ENCODE data around the gene CYP46A1.
"Not testable (repeated sequence)": the region's sequence is repeated elsewhere in the genome, so short reads cannot be mapped to it uniquely, and the experiment has no call there.

Gene CYP46A1

DNA sequence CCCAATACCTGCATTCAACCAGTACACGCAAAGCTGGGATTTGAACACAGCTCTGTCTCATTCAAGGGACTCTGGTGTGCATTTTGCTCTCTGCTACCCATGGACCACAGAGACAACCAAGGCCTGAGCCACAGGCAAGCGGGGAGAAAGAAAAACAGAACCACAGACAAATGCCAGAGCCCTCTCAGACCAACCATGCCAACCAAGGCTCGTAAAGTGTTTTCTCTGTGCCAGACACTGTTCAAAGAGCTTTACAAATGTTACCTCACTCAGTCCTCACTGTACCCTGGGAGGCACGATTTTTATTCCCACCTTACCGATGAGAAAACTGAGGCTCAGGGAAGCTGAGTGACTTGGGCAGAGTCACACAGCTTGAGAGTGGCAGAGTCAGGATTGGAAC is 76.7 kb downstream of the CYP46A1 start:
- DNase-seq = peak; percentile 42

- not testable (repeated sequence) for DNase-seq
Measured at GRCh38 chr14:99762911-99763310, 78.8 kb downstream of the CYP46A1 start.

- no peak for DNase-seq
Measured at GRCh38 chr14:99763527-99764221, 79.6 kb downstream of the CYP46A1 start.

DNA sequence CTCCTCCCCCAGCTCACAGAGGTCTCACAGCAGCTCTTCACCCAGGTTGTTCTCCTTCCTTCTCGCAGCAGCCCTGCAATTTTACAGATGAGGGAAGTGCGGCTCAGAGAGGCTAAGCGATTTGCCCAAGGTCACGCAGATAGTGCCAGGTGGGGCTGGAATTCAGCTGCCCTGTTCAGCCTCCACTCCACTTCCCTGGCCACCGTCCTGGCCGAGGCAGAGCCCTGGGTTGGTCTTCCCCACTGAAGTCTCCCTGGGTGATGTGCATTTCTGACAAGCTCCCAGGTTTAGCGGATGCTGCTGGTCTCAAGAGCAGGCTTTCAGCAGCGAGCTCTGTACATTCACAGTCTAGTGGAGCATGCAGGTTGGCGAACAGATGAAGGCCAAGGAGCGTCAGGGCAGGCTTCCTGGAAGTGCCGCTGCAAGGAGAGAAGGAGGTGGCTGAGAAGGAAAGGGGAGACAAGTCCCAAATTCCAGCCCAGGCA is 80.2 kb downstream of the CYP46A1 start:
- peak; percentile 32 for DNase-seq

GRCh38 chr14:99768381-99768780 is 84.3 kb downstream of the CYP46A1 start:
- DNase-seq = no peak

DNA sequence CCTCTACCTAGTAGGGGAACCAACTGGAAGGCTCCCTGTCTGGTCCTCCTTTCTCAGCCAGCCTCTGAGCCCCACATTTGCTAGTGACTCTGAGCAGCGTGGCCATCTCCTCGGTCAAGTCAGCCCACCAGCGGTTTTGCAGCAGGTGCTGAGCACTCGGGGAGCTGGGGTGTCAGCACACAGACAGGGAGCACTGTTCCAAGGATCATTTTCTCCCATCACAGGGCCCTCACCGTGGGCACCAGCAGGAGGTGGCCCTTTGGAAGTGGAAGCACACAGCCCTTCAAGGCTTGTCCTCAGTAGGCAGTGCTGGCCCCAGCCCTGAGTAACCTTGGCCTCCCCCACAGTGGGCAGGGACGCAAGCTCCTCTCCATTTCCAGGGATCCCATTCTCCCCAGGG is 85.0 kb downstream of the CYP46A1 start:
- DNase-seq = no peak

DNA sequence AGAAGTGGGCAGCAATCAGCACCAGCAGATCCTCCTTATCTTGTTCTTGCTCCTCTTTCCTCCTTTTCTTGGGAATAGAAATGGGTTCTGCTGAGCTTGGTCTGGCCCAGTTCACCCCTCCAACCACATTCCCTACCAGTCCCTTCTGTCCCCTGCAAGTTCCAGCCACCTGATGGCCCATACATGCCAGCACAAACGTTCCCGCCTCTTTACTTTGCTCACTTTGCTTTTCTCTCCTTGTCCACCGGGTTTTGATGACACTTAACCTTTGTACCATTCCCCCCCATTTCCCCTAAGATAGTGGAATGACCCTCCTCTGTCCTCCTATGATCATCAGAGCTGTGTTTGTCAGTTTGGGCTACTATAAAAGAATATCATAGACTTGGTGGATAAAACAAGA is 85.7 kb downstream of the CYP46A1 start:
- DNase-seq = peak; percentile 43

DNA sequence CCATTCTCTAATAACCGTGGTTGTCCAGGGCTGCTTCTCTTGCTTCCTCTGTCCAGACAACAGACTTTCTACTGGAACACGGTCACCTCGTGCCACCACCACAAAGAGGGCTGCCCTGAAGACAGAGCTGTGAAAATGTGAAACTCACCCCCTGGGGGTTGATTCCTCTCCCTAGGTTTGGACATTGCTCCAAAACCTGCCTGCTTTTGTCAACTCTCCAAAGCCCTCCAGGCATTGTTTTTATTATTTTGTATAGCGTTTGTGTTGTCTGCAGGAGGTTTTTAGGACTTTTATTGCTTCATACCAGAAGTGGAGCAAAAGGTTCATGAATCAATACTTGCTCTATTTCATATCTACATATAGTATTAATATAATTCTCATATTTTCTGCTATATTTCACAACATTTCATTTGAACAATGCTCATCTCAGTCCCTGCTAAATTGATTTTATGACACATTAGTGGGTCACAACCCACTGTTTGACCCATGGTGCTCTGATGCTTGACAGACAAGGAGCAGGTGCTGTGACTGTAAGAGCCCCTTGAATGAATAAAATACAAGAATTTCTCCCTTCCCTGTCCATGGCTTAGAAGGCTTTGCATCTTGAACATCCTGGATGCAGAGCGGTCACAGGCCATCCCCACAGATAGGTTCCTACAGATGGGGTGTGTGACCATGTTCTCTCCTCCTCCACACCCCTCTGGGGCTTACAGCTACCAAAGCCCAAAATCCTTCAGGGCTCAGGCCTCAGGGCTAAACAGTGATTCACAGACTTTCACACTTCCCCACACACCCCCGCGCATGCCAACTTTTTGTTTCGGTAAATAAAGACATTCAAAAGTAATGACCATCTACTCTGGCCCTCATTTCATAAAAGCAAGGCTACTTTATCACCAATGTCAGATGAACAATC is 88.5 kb downstream of the CYP46A1 start:
- no peak for DNase-seq

DNA sequence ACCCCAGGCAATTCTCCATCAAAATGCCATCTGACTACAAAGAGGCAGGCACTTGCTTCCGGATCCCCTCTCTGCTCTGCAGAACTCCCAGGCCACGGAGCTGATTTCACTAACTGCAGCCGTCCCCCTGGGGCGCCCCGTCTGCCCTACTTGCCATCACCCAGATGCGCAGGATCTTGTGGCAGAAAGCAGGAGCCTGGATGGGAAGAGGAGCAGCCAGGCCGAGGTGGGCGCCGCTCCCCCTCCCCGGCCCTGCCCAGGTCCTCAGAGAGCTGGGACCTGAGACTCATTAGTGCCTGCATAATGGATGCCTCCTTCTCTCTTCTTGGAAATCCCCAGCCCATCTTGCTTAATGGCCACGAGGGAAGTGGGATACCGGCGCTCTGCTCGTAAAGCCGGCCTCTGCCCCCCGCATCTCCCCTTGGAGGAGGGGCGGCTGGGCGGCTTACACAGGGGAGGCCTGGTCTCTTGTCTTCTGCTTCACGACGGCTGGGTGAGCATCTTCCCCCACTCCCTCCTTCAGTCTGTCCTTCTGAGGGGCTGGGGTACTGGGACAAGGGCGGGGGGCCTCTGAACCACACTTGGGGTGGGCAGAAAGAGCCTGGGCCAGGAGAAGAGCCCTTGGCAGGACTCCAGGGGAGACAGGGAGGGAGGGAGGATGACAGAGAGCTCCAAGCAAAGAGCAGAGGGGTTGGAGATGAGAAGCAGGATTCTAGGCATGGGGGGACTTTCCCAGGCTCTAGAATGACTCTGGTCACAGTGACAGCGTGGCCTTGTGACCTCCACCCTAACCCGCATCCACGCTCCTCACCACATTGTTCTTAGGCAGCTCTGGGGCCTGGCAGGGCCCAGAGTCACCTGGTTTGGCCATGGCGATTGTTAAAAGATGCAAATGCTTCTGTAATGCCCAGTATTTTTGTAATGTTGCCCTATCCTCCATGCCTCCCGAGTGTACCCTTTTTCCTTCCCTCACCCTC is 89.7 kb downstream of the CYP46A1 start:
- DNase-seq = no peak

DNA sequence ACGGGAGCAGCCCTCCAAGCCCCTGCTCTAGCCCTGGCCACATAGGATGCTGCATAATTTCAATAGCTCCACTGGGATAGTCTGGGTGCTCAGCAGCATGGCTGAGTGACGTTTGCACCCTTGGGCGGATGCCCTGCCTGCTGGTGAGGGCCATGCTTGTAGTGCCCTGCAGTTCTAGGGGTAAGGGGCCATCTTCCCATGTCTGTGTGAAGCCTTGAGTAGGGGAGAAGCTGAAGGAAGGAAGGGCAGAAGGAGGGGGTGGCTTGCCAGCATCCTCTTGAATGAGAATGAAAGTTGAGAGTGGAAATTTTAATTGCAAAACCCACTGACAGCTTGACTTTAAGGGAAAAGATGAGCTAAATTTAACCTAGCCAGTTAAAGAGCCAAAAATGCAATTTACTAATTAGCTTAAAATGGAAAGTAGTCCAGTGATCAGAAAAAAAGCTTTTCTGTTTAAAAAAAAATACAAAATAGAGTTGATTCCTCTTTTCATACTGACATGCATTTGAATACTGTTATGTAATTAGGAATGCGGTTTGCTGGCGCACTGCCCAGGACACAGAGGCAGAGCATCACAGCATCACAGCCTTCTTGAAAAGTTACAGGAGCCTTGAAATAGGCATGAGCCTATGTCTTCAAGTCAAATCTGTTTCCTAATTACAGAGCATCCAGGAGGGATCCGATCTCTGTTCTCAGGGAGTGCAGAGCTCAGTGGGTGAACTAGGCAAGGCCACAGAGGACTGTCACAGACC is 90.6 kb downstream of the CYP46A1 start:
- DNase-seq = peak; percentile 9

DNA sequence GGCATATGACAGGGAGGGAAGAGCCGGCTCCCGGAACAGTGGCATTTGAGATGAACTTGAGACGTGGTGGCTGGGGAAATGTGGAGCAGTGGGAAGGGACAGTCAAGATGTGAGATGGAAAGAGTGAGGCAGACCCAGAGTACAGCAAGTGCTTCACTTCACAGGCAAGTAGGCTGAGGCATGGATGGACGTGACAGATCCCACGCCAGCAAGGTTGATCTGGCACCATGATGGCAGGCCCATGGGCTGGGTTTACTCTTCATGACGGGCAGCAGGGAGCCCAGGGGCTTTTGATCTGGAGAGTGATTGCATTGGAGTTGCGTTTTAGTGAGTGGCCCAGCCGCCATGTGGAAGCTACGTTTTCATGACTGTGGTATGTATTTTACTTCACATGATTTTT is 91.3 kb downstream of the CYP46A1 start:
- DNase-seq = no peak

All from islet precursor cell (in vitro differentiated cells).